Measurements from ENCODE around the gene ITM2B.

Gene ITM2B

DNA sequence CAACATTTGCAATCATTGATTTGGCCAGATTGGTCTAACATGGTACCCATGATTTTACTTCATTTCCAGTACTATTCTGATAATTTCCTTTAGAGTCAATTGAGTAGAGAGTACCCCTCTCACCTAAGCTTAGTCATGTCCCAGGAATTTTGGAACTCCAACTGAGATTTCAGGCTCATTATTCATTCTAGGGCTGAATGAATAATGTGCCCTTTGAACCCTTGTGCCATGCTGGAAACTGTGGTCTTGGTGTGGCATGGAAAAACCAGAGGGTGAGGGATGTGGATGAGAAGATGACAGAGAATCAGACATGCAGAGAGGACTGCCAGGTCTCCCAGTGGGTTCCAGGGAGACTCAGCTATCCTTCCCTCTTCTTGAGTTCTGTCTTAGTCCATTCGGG, 30.2 kb downstream of the ITM2B start:
- DNase-seq, result no peak

DNA sequence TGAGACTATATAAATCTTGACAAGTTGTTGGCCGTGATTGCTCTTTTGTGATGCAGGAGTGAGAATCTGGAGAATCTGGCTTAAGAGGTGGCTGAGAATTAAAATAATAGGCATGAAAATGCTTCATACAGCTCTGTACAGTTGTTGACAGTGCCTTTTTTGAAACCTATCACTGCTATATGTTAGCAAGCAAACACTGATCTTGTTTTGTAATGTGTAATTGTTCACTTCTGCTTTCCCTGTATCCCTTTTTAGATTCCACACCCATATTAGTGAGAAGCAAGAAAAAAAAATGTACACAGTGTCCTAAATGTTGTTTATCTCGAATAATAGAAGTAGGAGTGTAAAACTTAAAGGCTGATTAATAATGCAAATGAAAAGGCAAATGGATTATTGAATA, 31.1 kb downstream of the ITM2B start:
- DNase-seq, result no peak

DNA sequence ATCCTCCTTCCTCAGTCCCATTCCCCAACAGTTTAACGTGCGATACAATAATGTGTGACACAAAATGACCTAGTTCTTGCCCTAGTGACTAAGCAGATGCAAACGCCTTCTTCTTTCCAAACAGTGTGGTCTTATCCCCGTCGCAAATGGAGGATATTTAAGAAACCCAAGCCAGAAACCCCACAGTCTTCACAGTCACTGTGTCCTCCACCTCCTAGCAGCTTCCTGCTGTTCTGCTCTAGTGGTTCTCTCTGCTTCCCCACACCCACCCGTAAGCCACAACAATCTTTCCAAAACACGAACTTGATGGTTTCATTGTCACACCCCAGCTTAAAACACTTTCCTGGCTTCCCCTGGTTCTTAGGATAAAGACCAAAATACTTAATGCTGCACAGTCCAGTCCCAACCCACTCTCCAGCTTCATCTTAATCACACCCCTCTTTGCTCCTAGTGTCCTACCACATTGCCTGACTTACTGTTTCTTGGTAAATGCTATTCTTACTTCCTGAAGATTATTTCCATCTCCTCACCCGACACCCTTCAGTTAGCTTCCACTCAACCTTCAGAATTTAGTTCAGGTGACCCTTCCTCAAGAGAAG, 32.3 kb downstream of the ITM2B start:
- no peak for DNase-seq

DNA sequence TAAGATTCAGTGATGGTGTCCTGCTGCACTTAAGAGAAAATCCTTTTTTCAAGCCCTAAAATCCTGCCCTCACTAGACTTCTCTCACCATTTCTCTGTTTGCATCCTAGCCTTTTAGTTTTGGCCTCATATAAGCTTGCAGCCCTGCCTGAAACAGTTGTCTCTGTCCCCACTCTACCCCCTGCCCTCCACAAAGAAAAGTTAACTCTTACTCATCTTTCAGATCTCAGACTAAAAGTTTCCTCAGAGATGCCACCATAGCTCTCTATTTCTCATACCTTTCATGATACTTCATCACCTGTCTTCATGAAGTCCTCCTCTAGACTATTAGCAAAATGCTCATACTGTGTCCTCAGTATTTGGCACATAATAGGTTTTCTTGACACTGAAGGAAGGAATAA, 33.1 kb downstream of the ITM2B start:
- no peak for DNase-seq

DNA sequence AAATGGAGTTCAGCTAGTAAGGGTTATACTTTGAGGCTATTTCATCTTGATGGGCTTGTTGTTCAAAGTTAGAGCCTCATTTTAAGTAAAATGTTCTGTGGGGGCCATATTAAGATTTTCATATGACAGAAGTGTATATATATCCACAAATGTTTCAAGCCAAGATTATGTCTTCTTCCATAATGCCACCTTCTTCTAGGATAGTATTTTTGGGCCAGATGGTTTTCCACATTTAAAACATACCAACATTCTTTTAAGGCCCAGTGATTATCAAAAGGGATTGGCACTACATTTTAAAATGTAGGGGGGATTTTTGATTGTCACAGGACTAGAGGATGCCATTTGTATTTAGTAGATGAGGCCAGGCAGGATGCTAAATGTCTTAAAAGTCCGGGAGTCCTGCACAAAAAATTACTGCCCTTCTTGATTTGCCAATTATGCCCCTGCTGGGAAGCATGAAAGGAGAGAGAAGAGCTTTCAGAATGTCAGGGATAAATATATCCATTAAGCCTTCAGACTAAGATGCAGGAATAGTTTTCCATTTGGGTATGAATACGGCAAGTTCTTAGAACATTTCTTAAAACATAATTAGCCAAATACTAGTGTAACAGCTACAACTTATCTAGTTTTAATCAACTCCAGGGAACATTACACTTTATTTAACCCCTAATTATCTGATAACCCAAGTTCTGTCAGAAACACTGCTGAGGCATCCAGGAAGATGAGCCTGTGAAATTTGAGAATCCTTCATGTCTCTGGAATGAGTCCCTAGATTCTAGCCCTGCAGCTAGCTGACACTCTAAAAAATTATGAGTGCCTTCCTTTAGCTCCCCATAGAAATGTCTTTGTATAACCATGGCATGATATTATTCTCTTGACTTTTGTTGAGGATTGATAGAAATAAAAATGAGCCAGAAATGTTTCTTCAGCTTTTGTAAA, 34.0 kb downstream of the ITM2B start:
- DNase-seq, result no peak

DNA sequence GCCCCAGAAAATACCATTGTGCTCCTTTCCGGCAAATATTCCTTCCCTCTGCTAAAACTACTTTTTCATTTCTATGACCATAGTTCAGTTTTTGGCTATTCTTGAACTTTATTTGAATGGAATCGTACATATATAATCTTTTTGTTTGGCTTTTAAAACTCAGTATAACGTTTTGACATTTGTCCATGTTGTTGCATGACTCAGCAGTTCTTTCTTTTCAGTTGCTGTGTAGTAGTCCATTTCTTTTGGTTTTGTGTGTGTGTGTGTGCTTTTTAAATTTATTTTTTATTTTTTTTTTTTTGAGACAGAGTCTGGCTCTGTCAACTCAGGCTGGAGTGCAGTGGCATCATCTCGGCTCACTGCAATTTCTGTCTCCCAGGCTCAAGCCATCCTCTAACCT, 35.0 kb downstream of the ITM2B start:
- no peak for DNase-seq

DNA sequence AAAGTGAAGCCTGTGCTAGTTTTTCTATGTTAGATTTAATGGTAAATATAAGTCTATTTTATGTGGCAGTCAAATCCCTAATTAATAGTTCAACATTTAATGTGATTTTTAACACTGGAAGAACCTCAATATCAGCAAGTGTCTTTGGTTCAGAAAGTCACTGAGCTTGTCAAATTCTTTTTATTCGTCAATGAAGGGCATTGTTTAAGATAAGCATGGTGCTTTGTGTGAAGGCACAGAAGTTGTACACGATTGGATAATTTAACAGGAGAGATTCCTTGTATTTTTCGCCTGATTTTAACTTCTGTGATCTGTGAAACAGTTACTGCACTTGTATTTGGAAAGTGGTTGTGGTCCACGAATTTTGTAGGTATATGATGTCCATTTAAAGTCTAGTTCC, 40.3 kb downstream of the ITM2B start:
- no peak for DNase-seq

DNA sequence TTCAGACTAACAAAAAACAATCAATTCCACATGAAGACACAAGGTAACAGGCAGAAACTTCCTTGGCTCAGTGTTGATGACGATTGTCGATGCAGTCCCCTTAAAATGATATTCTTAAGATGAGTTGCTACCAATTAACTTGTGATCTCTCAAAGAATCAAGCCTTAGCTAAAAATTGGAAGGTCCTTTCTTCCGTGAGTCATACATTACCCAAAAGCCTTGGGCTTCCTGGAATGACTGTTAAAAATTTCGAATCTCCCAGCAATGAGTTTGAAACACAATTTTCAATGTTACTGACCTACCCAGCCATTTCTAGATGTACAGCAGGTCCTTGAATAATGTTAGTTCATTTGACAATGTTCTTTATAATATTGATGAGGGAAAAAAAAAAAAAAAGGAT, 42.5 kb downstream of the ITM2B start:
- no peak for DNase-seq

DNA sequence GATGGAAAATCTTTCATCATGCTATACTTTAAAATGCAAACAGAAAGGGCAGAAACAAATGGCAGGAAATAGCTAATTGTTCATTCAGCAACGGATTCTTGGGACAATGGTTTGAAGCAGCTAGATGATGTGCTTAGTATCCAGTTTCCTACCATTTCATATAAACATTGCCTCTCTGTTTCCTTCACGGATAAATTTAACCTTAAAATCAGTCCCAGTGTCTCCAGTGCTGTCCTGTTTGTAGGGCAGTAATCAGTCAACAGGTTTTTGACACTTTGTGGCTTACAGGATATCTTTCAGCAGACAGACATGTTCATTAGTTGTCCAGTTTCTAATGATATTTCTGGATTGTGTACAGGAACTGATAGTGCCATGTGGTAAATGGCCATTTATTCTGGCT, 45.8 kb downstream of the ITM2B start:
- DNase-seq, result no peak

DNA sequence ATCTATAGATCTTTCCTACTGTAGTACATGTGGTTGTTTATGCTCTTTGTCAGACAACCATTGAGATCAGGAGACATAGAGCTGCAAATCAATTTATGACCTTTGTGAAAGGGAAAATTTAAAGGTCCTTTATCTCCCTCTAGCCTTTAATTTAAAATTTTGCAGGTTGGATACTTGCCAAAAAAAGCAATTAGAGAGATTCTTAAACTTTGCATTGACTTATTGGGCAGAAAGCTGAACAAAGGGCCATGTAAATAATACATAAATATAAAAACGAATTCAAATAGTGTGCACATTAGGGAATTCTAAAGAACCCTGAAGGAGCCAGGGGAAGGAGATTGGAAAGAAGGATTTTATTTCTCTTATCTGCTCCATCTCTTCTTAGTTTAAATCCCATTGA, 48.5 kb downstream of the ITM2B start:
- DNase-seq, result no peak

DNA sequence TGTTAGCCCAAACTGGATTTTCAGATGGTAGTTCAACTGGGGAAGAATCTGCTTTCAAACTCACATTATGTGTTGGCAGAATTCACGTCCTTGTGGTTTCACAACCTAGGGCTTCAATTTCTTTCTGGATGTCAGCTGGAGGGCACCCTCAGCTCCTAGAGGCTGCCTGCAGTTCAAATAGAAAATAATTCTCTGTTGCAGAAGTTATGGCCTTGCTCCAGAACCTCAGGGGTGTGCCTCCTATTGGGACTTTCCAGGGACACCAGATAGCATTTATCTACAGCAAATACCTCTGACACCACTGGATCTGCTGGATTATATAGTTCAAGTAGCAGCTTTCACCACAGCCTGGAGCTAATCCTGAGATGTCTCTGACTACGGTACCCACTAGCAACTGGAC, 58.7 kb downstream of the ITM2B start:
- no peak for DNase-seq

DNA sequence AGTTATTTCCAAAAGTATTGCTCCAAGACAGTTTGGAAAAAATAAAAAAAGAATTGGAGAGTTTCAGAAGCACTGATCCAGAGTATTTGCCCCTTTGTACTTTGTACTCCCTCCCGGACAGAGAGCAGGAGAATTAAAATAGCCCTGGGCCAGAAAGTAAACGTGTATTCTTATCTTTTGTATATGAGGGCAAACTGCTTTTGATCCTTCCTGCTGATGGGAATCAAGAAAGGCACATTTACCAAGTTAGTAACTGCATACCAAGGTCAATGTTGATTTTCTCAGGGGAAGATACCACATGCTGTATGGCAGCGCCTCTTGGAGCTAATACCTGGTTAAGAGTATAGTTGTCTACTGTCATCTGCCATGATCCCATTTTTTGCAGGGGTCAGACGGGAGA, 59.6 kb downstream of the ITM2B start:
- DNase-seq, result no peak

DNA sequence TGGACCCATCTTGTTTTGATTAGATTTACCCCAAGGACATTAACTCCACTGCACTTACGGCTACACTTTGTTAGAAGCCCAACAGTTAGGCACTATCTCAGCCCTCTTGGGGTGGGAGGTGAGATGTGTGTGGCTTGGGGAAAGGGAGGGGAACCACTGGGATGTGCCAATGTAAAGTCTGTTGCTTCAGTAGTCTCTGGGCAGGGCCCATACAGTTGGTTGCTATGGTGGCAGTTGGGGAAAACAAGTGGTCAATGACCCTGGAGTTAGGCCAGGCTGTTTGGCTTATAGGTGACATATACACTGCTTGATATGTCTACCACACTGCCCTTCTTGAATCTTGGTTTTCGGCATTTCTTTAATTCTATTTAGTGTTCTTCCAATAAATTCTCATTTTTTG, 61.6 kb downstream of the ITM2B start:
- DNase-seq, result no peak

DNA sequence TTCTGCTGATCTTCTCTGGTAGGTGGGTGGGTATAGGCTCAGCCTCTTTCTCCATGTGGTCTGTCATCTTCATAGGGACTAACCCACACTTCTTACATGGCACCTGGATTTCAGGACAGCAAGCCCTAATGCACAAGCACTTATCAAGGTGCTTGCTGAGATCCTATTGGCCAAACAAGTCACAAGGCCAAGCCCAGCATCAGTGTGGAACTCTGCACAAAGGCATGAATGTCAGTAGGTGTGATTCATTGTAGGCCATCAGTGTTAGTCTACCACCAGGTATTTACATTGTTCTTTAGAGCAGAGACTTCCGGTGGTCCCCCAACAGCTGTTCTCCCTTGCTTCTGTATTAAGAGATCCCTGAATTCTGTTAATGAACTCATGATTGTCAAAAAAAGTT, 62.3 kb downstream of the ITM2B start:
- no peak for DNase-seq

DNA sequence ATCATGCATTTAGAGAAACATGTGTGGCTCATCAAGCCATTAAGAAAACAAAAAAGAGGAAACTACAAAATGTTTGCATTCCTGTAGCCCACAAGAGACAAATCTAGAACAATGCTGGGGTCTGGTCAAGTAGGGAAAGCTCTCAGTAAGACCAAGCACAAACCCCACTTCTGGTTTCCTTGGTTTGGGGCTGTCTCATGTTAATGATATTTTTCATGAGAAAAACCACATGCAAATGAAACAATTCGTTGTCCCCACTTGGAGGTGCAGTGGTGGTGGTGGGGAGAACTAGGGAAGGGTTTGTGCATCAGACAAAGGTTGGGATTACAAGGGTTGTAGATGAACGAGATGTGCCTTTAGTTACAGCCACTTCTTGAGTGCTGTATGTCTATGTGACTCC, 63.5 kb downstream of the ITM2B start:
- peak in 1 of 5 experiments; percentile 62 for DNase-seq

DNA sequence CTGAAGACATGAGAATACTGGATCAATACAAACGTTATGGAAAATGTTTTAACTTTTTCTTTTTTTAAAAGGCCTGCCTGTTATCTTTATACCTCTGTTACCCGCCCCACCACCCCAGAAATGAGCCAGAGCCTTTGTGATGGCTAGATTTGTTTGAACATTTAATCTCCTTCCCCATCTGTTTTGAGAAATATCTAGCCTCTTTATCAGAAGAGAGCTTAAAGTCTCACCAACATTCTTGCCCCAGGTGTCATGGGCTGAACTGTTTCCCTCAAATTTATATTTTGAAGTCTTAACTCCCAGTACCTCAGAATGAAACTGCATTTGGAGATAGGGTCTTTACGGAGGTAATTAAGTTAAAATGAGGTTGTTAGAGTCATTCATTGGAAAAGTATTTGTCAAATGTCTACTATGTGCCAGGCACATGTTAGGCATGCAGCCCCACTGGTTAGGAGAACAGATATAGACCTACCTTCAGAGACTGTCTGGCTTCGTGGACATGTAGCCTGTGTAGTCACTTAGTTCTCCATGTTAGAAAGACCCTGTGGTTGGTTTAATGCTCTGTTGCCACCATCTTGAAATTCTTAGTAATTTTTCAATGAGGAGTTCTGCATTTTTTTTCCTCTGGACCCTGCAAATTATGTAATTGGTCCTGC, 64.3 kb downstream of the ITM2B start:
- DNase-seq, result peak in 1 of 5 experiments; percentile 78

DNA sequence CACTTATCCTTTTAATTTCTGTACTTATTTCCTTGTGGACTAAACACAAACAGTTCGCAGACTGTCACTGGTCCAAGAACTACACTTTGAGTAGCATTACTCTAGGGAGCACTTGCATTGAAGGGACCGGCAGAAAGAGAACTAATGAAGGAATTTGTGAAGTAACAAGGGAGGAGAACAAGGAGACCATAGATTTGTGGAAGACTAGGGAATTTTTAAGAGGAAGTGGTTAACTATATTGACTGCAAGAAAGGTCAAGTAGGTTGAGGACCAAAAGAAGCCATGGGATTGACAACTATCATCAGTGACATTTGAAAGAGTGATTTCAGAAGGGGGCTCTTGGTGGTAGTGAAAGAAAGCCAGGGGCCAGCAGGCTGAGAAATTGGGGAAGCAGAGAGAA, 66.6 kb downstream of the ITM2B start:
- DNase-seq, result no peak

DNA sequence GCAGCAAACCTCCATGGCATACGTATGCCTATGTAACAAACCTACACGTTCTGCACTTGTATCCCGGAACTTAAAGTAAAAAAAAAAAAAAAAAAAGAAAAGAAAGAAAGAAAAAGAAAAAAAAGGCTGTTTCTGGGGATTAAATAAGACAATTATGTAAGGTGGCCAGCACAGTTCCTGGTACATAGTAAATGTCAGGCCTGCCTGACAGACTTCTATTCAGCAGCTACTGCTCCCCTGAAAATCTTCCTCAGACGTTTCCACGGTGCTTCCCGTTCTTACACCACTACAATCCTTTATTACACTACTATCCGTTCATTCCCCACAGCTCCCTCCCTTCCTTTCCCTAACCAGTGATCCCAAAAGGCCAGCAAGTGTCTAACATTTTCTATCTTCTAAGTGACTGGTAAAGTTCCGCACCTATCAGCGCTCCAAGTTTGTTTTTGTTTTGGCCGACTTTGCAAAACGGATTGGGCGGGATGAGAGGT, 69.9 kb downstream of the ITM2B start:
- DNase-seq, result peak in 1 of 5 experiments; percentile 55

DNA sequence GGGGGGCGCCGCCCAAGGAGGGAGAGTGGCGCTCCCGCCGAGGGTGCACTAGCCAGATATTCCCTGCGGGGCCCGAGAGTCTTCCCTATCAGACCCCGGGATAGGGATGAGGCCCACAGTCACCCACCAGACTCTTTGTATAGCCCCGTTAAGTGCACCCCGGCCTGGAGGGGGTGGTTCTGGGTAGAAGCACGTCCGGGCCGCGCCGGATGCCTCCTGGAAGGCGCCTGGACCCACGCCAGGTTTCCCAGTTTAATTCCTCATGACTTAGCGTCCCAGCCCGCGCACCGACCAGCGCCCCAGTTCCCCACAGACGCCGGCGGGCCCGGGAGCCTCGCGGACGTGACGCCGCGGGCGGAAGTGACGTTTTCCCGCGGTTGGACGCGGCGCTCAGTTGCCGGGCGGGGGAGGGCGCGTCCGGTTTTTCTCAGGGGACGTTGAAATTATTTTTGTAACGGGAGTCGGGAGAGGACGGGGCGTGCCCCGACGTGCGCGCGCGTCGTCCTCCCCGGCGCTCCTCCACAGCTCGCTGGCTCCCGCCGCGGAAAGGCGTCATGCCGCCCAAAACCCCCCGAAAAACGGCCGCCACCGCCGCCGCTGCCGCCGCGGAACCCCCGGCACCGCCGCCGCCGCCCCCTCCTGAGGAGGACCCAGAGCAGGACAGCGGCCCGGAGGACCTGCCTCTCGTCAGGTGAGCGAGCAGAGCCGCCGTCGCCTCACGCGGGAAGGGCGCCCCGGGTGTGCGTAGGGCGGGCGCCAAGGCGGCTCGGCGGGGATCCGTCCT, 70.5 kb downstream of the ITM2B start, which contains the start of gene RB1:
RB1 (plus strand) TSS at position 393 of the 784 bp plus-strand sequence; CDS start at position 555, 162 bp downstream.
- DNase-seq, result peak; percentile 80 to 96 (median 88)

DNA sequence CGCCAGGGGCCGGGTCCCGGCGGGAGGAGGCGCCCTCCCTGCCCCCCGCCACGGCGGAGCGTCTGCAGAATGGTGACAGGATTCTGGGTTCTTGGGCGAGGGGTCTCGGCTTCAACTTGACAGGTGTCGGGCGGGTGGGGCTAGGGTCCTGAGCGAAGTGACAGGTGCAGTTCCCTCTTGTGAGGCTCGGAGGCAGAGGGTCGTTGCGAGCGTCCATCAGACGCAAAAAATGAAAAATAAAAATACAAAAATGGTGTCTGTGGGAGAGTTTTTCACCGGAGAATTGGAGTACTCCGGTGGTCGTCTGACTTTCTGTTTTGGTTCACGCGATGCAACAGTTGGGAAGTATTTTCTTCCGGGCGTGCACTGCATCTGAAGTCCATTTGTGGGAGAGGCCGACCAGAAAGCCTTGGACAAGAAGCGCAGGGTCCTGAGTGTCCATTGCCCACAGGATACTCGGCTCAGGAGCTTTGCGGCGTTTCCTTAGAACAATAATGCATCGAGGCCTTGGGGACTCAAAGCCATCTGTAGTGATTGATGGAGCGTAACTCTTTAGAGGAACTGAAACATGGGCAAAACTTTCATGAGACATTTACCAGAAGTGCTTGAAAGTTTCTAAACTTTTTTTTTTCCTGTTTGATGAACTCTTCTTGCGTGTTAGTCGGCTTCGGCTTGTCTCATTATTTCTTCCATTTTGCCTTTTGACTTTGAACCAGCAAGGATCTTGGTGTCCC, 71.3 kb downstream of the ITM2B start:
- DNase-seq, result peak in 1 of 5 experiments; percentile 59

DNA sequence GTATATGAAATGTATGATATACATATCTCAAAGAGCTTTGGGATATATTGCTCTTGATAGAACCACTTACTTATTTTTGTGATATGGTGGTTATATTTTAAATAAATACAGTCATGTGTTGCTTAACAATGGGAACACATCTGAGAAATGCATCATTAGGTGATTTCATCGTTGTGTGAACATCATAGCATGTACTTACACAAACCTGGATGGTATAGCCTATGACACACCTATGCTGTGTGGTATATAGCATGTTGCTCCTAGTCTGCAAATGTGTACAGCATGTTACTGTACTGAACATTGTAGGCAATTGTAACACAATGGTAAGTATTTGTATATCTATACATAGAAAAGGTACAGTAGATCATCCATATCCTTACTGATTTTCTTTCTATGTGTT, 78.2 kb downstream of the ITM2B start:
- no peak for DNase-seq
